HG02981 (cell line): Measurements from ENCODE around the gene SNX11.

Experiments used
- ATAC-seq: cut with Tn5 transposase; IDR thresholded peaks from one replicate; pipeline ENCODE4 v1.9.1; 2021; ENCODE audit warnings: mild to moderate bottlenecking, moderate library complexity; ENCODE audit not compliant: unreplicated experiment

Gene SNX11

DNA sequence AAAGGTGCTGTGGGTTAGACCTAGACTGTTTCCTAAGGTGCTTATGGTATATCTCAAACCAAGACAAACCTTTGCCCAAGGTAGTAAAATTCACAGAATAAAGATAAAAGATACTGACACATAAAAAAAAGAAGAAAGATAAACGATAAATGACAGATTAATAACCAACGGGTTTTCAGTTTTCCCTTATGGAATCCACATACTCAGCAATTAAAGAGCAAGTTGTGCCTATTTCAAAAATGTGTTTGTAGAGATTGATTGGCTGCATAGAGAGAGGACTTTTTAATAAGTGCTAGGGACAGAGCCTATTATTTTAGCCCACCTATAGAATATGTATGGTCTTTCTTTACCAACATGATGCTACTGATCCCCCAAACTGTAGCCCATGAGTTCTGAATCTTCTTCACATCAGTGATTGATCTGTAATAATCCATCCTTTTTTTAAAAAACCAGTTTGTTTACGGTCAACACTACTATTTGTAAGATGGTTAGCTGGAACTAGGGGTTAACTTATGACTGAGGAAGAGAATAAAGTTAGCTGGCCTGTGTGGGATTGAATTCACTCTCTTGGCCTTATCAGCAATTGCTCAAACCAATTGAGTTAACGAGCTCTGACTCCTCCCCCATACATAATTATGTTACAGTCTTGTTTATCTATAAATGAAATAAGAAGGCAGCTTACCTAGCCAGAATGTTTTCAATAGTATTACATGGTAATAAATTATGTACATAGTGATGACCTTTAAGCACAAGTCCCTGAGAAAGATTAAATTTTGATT lies 53.8 kb downstream of the SNX11 start:
- no peak for ATAC-seq

DNA sequence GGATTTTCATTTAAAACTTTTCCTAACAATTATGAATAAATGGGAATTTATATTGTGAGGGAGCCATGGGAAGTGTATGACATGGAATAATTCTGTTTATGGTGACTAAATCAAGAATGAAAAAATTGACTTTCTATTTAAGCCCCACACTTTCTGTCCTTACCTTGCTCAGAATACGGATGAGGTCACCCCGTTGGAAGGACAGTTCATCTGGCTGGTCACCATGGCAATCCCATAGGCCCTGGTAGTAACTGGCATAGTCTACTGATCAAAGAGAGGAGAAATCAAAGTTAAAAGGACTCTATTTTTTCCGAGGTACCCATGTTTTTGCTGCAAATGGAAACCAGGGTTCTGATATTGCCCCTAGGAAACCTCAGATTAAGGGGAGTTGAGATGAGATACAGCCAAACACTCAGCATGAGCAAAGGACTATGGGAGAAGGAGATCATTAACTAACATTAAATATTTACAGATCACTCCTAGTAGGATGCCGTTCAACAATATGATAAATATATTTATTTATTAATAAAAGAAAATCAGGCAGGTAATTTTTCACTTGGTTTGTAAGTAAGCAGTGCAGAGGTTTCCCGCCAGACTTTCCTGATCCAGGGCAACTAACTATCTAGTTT lies 54.9 kb downstream of the SNX11 start:
- ATAC-seq = no peak

DNA sequence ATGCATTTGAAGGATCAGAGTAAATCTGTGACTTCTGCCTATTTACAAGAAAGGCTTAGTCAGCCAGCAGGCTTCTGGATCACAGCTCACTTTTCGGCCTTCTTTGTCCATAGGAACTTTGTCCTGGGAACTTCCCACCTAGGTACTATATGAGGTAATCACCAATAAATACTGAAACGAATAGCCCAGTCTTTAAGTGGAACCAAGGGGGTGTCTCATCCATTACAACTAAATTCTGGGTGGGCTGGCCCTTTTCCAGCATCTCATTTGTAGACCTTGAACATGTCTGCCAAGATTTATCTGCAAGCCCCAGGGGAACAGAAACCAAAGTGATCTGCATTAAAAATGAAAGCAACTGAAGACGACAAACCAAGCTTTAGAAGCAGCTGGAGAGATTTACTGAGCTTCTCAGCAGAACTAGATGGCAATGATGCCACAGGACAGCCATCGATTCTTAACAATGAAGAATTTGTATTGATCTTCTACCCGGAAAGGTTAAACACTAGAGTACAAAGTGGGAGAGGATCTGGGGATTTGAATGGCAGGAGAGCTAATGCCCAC lies 55.5 kb downstream of the SNX11 start:
- no peak for ATAC-seq

DNA sequence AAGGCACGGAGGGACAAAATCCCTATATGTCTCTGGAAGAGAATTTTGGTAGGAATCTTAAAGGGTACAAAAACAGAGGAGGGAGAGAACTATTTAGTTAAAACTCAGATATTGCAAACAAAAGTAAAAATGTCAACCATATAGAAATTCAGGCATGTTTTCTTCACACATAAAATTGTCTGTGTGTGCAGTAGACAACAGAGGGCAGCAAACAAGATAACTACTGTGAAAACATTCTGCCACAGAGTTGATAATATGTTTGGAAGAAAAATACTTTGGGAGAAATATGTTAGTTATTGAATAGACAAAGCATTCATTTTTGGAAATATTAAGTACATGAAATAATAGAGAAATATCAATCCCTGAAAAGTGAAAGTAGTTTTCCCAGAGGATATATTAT lies 56.2 kb downstream of the SNX11 start:
- no peak for ATAC-seq

DNA sequence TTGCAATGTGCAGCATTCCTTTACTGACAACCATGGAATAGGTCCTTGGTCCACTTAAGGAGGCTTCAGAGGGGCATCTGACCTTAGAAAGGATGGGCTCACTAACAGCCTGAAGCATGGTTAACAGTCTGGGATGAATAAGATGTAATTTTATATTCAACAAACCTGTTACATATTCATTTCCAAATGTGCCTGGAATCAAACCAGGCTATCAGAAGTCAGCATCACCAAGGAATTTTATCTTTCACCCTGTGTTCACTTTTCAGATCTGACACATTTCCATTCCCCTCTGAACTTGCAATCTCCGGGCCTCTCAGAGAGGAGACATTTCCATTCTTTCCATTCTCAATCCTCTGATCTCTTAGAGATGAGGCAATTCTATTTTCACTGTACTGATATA lies 62.4 kb downstream of the SNX11 start:
- no peak for ATAC-seq
